Fibroblast of peridontal ligament (primary cell): ENCODE data around the gene NDUFB7.
"Not testable (repeated sequence)": the region's sequence is repeated elsewhere in the genome, so short reads cannot be mapped to it uniquely, and the experiment has no call there.

Experiments
- DNase-seq: peaks from one replicate; pipeline ENCODE4 v3.0.0-alpha.2; 2010; ENCODE audit errors: extremely low read depth

The NDUFB7 gene

DNA sequence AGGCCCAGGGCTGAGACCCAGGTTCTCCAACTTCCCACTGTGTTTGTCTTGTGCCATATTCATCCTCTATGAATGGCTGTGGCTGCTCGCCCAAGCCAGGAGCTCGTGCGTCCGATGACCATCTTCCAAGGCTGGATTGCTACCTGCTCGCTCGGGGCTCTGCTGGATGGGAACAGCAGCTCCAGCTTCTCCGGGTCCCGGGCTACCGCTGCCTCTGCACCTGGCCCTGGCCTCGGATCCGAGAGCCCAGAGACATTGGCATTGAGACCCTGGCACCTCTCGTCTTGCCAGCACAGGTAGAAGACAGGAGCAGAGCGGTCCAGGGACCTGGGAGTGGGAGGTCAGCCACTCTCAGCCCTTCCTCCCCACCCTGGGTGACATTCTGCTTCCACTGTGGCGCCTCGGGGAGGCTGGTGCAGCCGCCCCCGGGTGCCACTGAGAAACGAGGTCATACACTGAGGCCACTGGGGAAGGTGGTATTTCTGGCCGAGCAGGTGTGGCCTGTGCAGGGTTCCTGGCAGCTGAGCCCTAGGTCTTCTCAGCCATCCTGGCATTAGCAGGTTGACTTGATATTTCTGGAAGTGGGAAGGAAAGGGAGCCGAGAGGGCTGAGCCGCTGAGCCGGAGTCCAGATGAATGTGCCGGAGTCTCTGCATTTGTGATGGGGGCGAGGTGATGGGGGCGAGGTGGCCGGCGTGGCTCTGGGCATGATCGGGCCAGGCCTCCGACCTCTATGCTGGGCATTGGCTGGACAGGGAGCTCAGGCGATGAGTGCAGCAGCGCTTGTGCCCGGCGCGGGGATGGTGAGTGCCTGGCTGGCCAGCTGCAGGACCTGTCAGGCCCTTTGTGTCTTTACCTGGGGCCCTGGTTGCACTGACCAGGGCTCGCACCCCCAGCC lies 18.6 kb downstream of the NDUFB7 start:
- DNase-seq, result no peak

DNA sequence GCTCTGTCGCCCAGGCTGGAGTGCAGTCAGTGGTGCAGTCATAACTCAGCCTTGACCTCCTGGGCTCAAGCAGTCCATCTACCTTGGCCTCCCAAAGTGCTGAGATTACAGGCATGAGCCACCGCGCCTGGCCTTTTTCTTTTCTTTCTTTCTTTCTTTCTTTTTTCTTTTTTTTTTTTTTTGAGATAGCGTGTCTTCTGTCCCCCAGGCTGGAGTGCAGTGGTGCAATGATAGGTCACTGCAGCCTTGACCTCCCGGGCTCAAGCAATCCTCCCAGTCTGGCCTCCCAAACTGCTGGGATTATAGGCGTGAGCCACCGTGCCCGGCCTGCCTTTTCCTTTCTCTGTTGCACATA lies 19.9 kb downstream of the NDUFB7 start:
- not testable (repeated sequence) for DNase-seq

DNA sequence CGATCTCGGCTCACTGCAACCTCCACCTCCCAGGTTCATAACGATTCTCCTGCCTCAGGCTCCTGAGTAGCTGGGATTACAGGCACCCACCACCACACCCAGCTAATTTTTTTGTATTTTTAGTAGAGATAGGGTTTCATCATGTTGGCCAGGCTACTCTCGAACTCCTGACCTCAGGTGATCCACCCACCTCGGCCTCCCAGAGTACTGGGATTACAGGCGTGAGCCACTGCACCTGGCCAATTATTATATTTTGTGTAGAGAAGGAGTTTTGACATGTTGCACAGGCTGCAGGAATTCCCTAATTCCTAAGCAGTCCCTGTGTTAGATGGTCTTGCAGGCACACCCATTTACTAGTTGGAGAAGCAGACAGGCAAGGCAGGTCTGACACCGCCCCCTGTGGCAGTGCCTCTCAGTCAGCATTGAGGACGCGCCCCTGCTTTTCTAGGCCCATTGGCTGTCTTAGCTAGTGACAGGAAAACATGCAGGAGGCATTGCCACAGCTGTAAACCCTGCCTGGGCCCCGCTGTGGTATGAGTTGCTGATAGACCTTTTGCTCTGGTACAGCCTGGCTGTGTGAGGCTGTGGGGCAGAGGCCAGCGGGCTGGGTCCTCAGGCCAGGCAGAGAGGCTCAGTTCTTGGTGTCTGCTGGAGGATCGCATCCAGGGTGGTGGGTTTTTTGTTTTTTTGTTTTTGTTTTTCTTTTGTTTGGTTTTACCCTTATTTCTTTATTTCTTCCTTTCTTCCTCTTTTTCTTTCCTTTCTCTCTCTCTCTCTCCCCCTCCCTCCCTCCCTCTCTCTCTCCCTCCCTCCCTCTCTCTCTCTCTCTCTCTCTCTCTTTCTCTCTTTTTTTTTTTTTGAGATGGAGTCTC lies 20.5 kb downstream of the NDUFB7 start:
- not testable (repeated sequence) for DNase-seq

DNA sequence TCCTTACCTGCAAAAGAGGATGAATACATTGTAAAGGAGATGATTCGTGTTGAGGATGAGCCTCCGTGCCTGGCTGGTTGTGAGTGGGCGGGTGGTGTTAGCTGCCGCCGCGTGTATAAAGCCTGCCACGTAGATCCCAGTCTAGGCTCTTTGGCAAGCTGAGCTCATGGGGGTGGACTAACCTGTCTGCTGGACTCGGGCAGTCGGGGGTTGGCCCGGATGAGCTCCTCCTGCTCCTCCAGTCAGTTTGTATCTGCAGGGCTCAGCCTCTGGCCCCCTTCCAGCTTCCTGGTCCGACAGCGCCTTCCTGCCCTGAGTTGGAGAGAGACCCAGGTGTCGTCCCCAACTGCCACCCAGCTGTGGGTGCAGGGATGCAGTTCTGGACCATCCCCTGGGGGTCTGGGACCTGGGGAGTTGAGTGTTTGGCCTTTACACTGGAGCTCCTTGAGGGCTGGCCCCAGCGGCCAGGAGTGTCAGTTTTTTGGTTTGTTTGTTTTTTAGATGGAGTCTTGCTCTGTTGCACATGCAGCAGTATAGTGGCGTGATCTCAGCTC lies 21.6 kb downstream of the NDUFB7 start:
- no peak for DNase-seq

DNA sequence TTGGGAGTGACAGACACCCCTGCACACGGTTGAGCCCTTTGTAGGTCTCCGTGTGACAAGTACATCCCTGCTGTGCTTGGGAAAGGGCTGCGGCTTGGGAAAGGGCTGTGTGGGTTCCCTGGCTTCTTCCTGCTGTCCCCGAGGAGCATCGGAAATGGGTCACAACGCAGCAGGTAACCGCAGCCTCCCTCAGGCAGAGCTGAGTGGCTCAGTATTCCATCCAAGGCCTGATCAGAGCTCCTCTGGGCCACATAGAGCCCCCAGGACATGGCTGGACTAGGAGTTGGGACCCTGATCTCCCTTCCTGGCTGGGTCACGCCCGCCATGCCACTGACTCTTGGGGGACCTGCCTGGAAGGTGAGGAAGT lies 26.2 kb downstream of the NDUFB7 start:
- DNase-seq, result no peak

DNA sequence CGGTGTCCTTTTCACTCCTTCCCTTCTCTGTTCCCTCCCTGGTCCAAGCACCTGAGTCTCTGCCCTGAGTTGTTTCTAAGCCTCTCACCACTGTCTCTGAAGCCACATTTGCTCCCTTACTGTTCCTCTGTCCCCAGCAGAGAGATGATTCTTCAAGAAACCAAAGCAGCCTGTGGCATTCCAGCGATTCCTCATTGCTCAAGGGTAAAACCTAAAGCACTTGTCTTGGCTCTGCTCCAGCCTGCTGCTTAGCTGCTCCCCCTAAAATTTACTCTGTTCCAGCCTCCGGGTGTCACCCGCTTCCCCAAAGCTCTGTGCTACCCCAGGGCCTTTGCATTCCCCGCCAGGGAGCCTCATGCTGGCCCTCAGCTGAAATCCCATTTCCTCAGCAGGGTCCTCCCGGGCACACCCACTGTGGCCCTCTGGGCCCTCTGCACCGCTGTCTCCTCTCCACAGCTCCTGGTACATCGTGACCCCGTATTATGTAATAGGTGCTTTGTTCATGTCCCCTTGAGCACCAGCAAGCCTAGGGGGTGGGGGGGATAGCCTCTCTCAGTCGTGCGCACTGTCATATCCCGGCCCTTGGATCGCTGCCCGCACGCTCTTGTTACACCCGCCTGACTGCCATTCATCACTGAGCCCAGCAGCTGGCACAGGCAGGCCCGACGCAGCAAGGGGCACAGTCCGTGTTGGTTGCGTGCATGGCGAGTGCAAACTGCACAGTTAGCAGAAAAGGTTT lies 26.7 kb downstream of the NDUFB7 start:
- DNase-seq, result no peak

DNA sequence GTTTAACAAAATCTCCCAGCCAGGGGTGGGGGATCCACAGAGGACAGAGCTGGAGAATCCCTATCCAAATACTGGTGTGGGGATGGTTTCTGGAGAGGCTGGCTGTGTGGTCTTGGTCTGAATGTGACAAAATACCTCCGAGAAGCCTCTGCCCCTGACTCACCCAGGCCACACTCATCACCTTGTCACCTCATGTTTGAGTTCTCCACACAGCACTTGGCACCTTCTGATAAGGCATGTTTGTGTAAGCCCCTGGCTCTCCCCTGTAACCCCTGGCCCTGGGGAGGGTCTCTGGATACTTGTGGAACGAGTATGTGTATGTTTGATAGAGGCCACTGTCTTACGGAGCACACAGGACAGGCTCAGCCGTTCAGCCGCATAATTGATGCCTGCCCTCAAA lies 27.8 kb downstream of the NDUFB7 start:
- no peak for DNase-seq

DNA sequence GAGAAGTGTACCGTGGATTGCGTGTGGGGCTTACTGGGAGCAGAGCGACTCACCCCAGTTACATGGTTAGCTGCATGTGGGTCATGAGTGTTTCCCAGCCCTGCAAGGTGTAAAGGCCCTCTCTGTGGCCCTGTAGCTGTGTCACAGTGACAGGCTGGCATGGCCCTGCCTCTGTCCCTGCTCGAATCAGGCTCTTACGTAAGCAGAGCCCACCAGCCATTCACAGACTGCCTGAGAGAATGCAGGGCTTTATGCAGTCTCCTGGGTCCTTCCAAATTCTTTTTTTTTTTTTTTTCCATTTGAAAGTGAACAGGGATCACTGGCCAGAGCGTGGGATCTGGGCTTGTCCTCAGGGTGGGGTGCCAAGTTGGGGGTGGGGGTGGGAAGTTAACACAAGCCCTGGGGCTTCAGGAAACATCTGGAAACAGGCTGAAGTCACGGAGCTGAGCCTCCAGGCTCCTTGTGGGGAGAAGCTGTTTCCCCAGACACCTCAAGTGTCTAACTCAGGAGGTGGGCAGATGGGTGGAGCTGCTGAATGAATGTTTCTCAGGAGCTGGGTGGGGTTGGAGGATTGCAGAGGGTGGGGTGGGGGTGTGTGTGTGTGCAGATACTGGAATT lies 29.0 kb downstream of the NDUFB7 start:
- peak; percentile 53 for DNase-seq

DNA sequence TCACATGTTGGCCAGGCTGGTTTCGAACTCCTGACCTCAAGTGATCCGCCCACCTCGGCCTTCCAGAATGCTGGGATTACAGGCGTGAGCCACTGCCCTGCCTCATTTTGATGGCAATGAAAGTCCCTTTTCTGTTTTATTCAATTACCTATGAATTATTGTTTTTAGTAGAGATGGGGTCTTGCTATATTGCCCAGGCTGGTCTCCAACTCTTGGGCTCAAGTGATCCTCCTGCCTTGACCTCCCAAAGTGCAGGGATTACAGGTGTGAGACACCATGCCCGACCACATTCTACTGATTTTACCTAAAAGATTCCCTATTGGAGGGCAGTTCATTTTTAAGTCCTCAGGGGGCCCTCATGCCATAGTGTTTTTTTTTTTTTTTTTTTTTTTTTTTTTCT lies 29.9 kb downstream of the NDUFB7 start:
- DNase-seq, result not testable (repeated sequence)

DNA sequence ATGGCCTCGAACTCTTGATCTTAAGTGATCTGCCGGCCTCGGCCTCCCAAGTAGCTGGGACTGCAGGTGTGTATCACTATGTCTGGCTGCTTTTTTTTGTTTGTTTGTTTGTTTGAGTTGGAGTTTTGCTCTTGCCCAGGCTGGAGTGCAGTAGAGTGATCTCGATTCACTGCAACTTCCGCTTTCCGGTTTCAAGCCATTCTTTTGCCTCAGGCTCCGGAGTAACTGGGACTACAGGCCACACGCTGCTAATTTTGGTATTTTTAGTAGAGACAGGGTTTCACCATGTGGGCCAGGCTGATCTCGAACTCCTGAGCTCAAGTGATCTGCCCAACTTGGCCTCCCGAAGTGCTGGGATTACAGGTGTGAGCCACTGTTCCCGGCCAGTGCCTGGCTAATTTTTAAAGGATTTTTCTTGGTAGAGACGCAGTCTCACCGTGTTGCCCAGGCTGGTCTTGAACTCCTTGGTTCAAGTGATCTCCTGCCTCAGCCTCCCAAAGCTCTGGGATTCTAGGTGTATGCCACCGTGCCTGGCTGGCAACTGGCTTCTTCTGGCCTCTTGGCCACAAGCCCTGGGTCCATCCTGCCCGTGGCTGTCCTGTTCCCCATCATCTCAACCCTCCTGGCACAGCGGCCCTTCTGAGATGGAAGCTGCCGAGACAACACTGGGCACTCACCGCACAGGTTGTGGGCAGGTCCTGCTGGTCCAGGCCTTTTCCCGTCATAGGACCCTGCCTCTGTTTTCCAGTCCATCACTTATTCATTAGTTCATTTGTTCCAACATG lies 30.9 kb downstream of the NDUFB7 start:
- no peak for DNase-seq

DNA sequence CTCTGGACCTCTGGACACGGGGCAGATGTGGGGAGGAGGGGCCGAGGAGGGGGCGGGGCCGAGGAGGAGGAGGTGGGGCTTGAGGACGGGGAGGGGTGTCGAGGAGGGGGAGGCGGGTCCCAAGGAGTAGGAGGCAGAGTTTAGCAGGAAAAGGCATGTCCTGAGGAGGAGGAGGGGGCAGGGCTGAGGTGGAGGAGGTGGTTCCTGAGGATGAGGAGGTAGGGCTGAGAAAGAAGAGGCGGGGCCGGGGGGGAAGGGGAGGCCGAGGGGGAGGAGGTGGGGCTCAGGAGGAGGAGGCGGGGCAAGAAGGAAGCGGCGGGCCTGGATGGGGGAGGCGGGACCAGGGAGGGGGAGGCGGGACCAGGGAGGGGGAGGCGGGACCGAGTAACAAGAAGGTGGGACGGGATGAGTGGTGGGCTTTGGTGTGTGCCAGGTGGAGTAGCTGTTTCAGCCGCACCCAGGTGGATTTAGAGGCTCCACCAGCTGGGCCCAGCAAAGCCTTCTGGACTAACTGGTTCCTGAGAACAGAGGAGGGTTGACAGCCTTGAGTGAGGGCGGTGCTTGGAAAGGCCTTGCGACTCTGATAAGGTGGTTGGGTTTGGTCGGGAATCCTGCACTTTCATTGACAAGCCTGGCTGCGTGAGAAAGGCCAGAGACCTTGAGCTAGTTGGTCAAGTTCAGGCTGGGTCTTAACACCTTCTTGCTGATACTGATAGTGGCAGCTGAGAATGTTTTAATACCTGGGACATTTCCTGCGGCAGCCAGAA lies 34.8 kb downstream of the NDUFB7 start:
- DNase-seq, result peak; percentile 26

DNA sequence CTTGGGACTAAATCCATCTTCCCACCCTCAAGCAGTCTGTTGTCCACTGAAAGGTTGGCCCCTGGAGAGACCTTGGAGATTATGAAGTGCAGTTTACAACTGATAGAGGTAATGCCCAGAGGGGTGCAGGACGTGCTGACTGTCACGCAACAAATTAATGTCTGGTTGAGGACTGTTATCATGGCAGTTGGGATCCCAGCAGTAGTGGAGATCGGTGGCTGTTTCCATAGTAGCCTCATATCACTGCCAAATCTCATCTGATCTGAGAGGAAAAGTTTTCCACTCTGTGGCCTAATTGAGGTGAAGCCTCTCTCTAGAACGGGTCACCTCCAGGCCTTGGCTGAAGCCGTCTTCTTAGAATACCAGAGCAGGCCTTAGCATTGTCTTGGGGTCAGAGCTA lies 38.4 kb downstream of the NDUFB7 start:
- DNase-seq, result no peak

DNA sequence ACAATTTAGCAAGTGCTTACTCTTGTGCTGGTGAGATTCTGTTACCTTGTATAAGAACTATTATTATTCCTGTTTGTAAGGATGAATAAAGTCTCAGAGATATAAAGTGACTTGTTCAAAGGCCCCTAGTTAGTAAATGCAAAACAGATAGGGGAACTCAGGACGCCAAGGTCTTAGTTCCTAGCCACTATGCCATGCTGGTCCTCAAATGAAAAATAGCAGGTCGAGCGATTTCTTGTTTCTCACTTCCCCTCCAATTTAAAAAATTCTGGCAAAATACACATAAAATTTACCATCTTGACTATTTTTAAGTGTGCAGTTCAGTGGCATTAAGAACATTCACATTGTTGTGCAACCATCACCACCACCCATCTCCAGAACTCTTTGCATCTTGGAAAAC lies 41.4 kb downstream of the NDUFB7 start:
- no peak for DNase-seq

DNA sequence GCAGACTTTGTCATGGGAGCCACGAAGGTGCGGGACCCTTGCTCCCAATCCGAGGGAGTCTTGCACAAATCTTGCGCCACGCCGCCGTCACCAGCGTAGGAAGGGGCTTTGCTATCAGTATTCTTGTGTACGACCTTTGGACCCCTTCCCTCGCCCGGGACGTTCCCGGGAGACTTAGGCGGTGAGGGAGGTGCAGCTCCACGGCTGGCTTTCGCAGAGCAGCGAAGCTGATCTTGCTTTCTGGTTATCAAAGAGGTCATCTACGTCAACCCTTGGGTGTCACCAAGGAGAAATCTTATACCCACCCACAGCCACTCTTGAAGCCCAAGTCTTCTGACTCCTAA lies 41.9 kb downstream of the NDUFB7 start:
- no peak for DNase-seq

DNA sequence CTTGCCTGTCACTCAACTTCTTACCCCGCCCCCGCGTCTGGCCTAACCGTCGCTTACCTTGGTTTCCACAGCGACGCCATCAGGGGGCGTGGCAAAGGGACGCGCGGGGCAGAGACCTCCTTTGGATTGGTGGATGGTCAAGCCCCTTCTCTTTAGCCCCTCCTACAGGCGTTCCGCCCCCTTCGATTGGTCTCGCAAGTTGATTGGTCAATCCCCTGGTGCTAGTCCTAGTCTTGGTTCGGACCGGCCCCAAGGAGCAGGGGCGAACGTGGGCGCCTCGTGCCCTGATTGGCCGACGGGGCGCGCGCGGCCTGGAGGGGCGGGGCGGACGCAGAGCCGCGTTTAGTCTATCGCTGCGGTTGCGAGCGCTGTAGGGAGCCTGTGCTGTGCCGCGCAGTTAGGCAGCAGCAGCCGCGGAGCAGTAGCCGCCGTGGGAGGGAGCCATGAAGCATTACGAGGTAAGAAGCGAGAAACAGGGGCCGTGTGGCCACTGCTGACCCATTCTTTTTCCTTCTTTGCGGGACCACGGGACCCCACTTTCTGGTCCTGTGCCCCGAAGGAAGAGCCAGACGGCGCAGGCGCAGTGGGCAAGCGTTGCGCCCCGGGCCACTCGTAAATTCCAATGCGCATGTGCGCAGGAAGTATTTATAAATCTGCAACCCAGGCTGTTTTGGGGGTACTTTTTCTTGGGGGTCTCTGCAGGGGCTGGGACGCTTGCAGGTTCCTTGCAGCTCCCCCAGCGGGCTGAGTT lies 42.4 kb downstream of the NDUFB7 start, which contains the start of gene TECR:
TSS of gene TECR (plus strand) at position 341 of the 751 bp plus-strand sequence. CDS start at position 444, 103 bp downstream.
- peak; percentile 100 for DNase-seq

DNA sequence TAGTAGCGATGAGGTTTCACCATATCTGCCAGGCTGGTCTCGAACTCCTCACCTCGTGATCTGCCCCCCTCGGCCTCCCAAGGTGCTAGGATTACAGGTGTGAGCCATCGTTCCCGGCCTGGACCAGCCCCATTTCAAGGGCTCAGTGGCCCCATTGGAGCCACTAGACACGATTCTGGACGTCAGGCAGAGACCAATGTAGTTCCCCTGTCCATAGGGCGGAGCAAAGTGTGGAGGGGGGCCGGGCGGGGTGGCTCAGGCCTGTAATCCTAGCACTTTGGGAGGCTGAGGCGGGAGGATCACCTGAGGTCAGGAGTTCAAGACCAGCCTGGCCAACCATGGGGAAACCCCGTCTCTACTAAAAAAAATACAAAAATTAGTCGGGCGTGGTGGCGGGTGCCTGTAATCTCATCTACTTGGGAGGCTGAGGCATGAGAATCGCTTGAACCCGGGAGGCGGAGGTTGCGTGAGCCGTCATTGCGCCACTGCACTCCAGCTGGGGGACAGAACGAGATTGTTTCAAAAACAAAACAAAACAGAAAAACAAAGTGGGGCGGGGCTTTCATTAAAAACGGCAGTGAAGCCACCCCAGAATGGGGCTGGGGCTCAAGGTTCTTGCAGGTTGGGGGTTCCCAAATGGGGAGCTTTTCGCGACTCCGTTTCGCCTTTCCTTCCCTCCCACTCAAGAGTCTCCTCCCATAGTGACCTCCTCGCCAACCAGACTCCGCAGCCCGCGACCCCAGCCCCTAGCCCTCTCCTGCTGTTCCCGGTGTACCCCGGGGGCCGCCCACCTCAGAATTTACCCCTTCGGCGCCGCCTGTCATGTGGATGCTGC lies 43.2 kb downstream of the NDUFB7 start:
- DNase-seq, result no peak

DNA sequence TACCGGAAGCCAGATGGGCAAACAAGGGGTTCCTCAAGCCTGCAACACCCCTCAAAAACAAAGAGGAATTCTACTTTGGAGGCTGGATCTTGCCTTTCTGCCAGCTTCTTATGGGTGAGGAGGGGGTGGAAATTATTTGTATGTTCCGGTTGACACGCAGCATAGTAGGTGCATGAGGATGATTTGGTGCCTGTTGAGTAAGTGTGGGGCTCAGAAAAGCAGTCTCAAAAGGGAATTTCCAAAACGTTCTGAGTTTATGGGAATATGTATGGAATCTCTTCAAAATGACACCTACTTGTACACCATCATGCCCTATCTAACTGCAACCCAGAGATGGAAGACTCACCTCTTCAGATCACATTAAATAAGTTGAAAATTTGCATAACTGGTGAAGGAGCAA lies 45.4 kb downstream of the NDUFB7 start:
- no peak for DNase-seq

DNA sequence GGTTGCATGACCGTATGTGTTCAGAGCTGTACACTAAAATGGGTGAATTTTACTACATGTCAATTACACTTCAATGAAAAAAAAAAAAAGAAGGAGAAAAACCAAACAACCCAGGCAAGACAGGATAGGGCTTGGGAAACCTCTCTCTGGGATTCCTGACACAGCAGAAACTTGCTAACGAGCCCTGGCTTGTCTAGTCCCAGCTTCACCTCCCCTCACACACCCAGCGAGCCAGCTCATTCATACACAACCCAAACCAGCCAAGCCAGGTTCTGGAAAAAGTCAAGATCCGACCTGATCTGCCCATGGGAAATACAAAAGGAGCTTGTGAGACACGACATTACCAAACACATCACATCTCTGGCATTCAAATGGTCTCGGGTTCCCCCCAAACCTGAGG lies 46.1 kb downstream of the NDUFB7 start:
- DNase-seq, result no peak
